ENCODE measurements around the gene NAV3. TPM values are rescaled to one million over a fixed set of nuclear protein-coding genes. Genes with fewer than 3 reads are reported as not detected.

Gene NAV3
- total RNA-seq, 2 experiments from 2014 or later, result not detected

DNA sequence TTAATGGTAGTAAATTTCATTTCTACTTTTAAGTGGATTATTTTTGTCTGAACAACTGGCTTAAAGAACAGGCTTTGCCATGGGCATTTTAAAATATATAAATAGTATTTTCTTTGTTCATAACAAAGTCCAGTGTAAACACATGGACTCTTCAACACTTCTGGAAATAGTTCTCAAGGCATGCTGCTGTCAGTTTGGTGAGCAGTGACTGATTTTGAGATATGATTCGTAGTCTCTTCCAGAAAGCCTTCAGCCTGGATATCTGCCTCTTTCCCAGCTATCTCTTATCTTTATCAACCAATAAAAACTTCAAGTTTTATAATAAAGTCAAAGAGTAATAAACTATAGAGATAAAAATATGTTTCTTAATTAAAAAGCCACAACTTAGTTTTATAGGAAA lies 110.7 kb downstream of the NAV3 start:
- CTCF ChIA-PET, result no interaction called here
- POLR2A ChIA-PET, result no interaction called here
- Mint-ChIP-seq H3K4me1 (ENCODE audit: low read depth) (no peaks in the 10 kb centered on the region), H3K36me3 (ENCODE audit: low read depth) (no peaks in the 10 kb centered on the region), H3K27ac (no peak overlapping the region), H3K27me3 (no peaks in the 10 kb centered on the region), H3K4me3 (no peak overlapping the region), H3K9me3 (no peaks in the 10 kb centered on the region)
- intact Hi-C loops (cut with DNase I, micrococcal nuclease), result no loop called here
- DNase-seq, result no peak
- no peak overlapping the region for H3K4me3 ChIP-seq (ENCODE audit: low read length)
- no peaks in the 10 kb centered on the region for H3K27me3 ChIP-seq (ENCODE audit: control insufficient read depth in 1 of 2, insufficient read depth in 2 of 2, low read length in 2 of 2)
- no peak overlapping the region for H3K27ac ChIP-seq (ENCODE audit: low read depth in 1 of 2, low read length in 2 of 2)
- TF ChIP-seq, protein P1, sequence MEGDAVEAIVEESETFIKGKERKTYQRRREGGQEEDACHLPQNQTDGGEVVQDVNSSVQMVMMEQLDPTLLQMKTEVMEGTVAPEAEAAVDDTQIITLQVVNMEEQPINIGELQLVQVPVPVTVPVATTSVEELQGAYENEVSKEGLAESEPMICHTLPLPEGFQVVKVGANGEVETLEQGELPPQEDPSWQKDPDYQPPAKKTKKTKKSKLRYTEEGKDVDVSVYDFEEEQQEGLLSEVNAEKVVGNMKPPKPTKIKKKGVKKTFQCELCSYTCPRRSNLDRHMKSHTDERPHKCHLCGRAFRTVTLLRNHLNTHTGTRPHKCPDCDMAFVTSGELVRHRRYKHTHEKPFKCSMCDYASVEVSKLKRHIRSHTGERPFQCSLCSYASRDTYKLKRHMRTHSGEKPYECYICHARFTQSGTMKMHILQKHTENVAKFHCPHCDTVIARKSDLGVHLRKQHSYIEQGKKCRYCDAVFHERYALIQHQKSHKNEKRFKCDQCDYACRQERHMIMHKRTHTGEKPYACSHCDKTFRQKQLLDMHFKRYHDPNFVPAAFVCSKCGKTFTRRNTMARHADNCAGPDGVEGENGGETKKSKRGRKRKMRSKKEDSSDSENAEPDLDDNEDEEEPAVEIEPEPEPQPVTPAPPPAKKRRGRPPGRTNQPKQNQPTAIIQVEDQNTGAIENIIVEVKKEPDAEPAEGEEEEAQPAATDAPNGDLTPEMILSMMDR (IDR thresholded peaks at IDR 0.05), result no peak
- H3K36me3 ChIP-seq (ENCODE audit: insufficient read depth, low read length), result no peaks in the 10 kb centered on the region
- H3K4me1 ChIP-seq (ENCODE audit: insufficient read depth, low read length), result no peaks in the 10 kb centered on the region
- no peak for ATAC-seq (ENCODE audit: poor library complexity)
- peaks cover 0 to 3% of the 10 kb centered on the region in 2 experiments for H3K9me3 ChIP-seq (ENCODE audit: control insufficient read depth in 1 of 2, insufficient read depth in 1 of 2, low read length in 2 of 2)

DNA sequence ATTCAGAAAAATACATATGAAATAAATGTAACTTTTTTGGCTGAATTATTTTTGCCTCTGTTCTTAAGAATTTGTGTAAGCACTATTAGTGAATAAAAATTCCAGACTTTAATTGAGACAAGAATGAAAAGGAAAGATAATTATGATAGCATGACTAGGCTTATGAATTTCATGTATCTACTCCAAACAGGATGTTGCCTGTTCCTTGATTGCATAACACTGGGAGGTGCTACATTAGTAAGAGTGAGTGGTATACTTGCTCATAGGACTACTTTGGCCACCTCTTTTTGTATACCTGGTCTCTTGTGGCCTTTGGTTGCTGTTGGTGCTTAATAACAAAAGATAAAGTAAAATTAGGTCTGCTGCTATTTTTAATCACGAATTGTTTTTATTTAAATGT lies 112.8 kb downstream of the NAV3 start:
- Mint-ChIP-seq H3K27me3 (no peaks in the 10 kb centered on the region), H3K9me3 (no peaks in the 10 kb centered on the region), H3K4me3 (no peak overlapping the region), H3K4me1 (ENCODE audit: low read depth) (no peaks in the 10 kb centered on the region), H3K27ac (no peak overlapping the region), H3K36me3 (ENCODE audit: low read depth) (no peaks in the 10 kb centered on the region)
- H3K36me3 ChIP-seq (ENCODE audit: insufficient read depth, low read length), result no peaks in the 10 kb centered on the region
- peaks cover 0 to 3% of the 10 kb centered on the region in 2 experiments for H3K9me3 ChIP-seq (ENCODE audit: control insufficient read depth in 1 of 2, insufficient read depth in 1 of 2, low read length in 2 of 2)
- no peaks in the 10 kb centered on the region for H3K27me3 ChIP-seq (ENCODE audit: control insufficient read depth in 1 of 2, insufficient read depth in 2 of 2, low read length in 2 of 2)
- intact Hi-C loops (cut with DNase I, micrococcal nuclease), result no loop called here
- ATAC-seq (ENCODE audit: poor library complexity) (no peak), DNase-seq (no peak)
- no peak overlapping the region for H3K27ac ChIP-seq (ENCODE audit: low read depth in 1 of 2, low read length in 2 of 2)
- POLR2A ChIA-PET, result no interaction called here
- no peaks in the 10 kb centered on the region for H3K4me1 ChIP-seq (ENCODE audit: insufficient read depth, low read length)
- no peak overlapping the region for H3K4me3 ChIP-seq (ENCODE audit: low read length)
- CTCF ChIA-PET, result no interaction called here
- TF ChIP-seq, protein P1 (IDR thresholded peaks at IDR 0.05), result no peak

DNA sequence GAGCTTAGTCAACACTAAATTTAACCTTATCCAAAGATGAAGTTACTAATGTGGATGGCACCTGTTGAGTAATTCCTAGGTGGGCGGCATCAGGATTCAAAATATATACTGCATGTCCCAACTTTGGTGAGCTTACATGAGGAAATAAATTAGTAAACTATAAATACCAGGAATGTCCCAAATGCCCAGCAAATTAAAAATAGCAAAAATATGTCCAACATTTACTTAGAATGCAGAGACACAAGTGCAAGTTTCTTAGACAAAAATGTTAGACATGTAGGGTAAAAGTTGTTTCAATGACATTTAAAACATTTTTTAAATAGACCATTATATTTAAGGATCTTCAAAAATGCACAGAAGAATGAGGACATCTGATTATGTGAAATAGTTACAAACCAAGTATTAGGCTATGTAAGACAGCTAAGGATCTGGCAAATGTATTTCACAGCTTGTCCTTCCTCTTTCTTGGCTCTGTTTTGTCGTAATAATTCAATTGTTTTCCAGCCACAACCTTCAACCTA lies 115.9 kb downstream of the NAV3 start:
- intact Hi-C loops (cut with DNase I, micrococcal nuclease), result no loop called here
- Histone ChIP-seq H3K4me1 (ENCODE audit: insufficient read depth, low read length) (no peaks in the 10 kb centered on the region), H3K36me3 (ENCODE audit: insufficient read depth, low read length) (no peaks in the 10 kb centered on the region), H3K9me3 (ENCODE audit: control insufficient read depth in 1 of 2, insufficient read depth in 1 of 2, low read length in 2 of 2) (peaks cover 0 to 3% of the 10 kb centered on the region in 2 experiments), H3K27ac (ENCODE audit: low read depth in 1 of 2, low read length in 2 of 2) (no peak overlapping the region), H3K27me3 (ENCODE audit: control insufficient read depth in 1 of 2, insufficient read depth in 2 of 2, low read length in 2 of 2) (no peaks in the 10 kb centered on the region), H3K4me3 (ENCODE audit: low read length) (no peak overlapping the region)
- ChIA-PET POLR2A (no interaction called here), CTCF (no interaction called here)
- Mint-ChIP-seq H3K27me3 (no peaks in the 10 kb centered on the region), H3K4me3 (no peak overlapping the region), H3K4me1 (ENCODE audit: low read depth) (no peaks in the 10 kb centered on the region), H3K36me3 (ENCODE audit: low read depth) (no peaks in the 10 kb centered on the region), H3K27ac (no peak overlapping the region), H3K9me3 (peaks cover 2% of the 10 kb centered on the region)
- TF ChIP-seq, protein P1 (IDR thresholded peaks at IDR 0.05), result no peak
- ATAC-seq (ENCODE audit: poor library complexity), result no peak
- DNase-seq, result no peak
